DND-41 (cell line): ENCODE results near the gene RILPL2.

Experiments
- ATAC-seq: fragments of 200-7000 bp; cut with Tn5 transposase; 3 replicates; pipeline ENCODE4 v1.9.1; 2021; ENCODE audit warnings: low read depth; ENCODE audit not compliant: insufficient read depth
- DNase-seq: peaks from one replicate; pipeline ENCODE4 v3.0.0-alpha.2; 2020
- H2AFZ ChIP-seq: 2 replicates; pipeline ENCODE4 v1.6.0; 2012; ENCODE audit warnings: low read depth, low read length
- H3K27ac ChIP-seq: 2 replicates; pipeline ENCODE4 v1.5.1; 2012; ENCODE audit warnings: low read length, inconsistent platforms
- H3K27me3 ChIP-seq: fragments of 200-600 bp; sonication (generic); 2 replicates; pipeline ENCODE4 v1.6.0; 2012; ENCODE audit warnings: low read length, mild to moderate bottlenecking, inconsistent platforms; ENCODE audit not compliant: insufficient read depth, poor library complexity
- H3K36me3 ChIP-seq: 2 replicates; pipeline ENCODE4 v1.5.1; 2012; ENCODE audit warnings: low read length, inconsistent platforms; ENCODE audit not compliant: insufficient read depth
- H3K4me1 ChIP-seq: 2 replicates; pipeline ENCODE4 v1.5.1; 2012; ENCODE audit warnings: mild to moderate bottlenecking, low read length; ENCODE audit not compliant: insufficient read depth
- H3K4me2 ChIP-seq: 2 replicates; pipeline ENCODE4 v1.6.0; 2012; ENCODE audit warnings: mild to moderate bottlenecking, moderate library complexity, low read length, inconsistent platforms; ENCODE audit not compliant: insufficient read depth
- H3K4me3 ChIP-seq, 2 experiments: fragments of 200-600 bp in 1 of 2; shearing (Covaris generic) in 1 of 2; 2 replicates each; pipeline ENCODE4 v1.5.1; 2012 to 2016; ENCODE audit warnings: inconsistent platforms in 2 of 2, low read length in 2 of 2, mild to moderate bottlenecking in 2 of 2, low read depth in 1 of 2, moderate library complexity in 1 of 2
- H3K79me2 ChIP-seq: 2 replicates; pipeline ENCODE4 v1.6.0; 2012; ENCODE audit warnings: low read length, inconsistent platforms; ENCODE audit not compliant: insufficient read depth
- H3K9ac ChIP-seq: 2 replicates; pipeline ENCODE4 v1.6.0; 2012; ENCODE audit warnings: low read depth, mild to moderate bottlenecking, inconsistent platforms, low read length, moderate library complexity
- H3K9me3 ChIP-seq: 2 replicates; pipeline ENCODE4 v1.5.1; 2012; ENCODE audit warnings: low read length, moderate library complexity, mild to moderate bottlenecking, inconsistent platforms; ENCODE audit not compliant: insufficient read depth, severe bottlenecking
- H4K20me1 ChIP-seq: 2 replicates; pipeline ENCODE4 v1.6.0; 2012; ENCODE audit warnings: low read length; ENCODE audit not compliant: insufficient read depth
- CTCF ChIP-seq: IDR thresholded peaks from 2 replicates; pipeline ENCODE4 v1.5.1; 2012; ENCODE audit warnings: borderline replicate concordance, low read length, moderate library complexity, mild to moderate bottlenecking; ENCODE audit not compliant: poor library complexity, severe bottlenecking; ENCODE audit errors: extremely low read depth
- EZH2 ChIP-seq: IDR thresholded peaks from 3 replicates; pipeline ENCODE4 v1.6.1; 2012; ENCODE audit warnings: borderline replicate concordance, low read depth, mild to moderate bottlenecking, moderate library complexity, low read length, inconsistent platforms; ENCODE audit not compliant: severe bottlenecking

Gene RILPL2

DNA sequence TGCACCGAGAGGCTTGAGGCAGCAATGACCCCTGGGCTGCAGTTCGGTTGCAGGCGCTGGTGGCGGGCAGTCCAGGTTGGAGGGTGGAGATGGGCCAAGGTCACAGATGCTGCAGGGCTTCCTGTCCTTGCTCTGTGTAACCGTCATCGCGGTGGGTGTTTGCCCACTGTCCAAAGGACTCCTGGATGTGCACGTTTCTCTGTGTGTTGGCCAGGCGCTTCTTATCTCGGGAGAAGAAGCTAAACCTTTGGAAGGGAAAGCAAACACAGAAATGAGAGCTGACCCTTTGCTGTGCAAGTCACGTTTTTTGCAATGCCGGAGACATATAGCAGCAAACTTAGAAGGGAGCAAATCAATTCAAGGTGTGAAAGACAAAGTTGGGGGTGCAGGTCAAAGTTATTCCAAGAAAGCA, 36.0 kb upstream of the RILPL2 start:
- DNase-seq (no peak), ATAC-seq (no peak)
- Histone ChIP-seq H3K4me1 (no peaks in the 10 kb centered on the region), H3K9me3 (no peaks in the 10 kb centered on the region), H3K4me3 (no peak overlapping the region), H3K9ac (no peak overlapping the region), H4K20me1 (no peaks in the 10 kb centered on the region), H3K27ac (no peak overlapping the region), H2AFZ (no peak overlapping the region), H3K79me2 (0 out of 2 replicates have a peak, but pooled peaks cover 3% of the 10 kb centered on the region), H3K27me3 (no peaks in the 10 kb centered on the region), H3K4me2 (no peak overlapping the region), H3K36me3 (peaks cover 22% of the 10 kb centered on the region)
- no peak for TF ChIP-seq CTCF
- no peak for TF ChIP-seq EZH2

GRCh38 chr12:123471374-123472068, 35.0 kb upstream of the RILPL2 start:
- H3K9ac ChIP-seq: no peak overlapping the region
- H3K27ac ChIP-seq: no peak overlapping the region
- DNase-seq (no peak), ATAC-seq (no peak)
- peaks cover 29% of the 10 kb centered on the region for H3K36me3 ChIP-seq
- peaks cover 6% of the 10 kb centered on the region; the same call in 1 of the 2 replicates for H3K79me2 ChIP-seq
- H4K20me1 ChIP-seq: no peaks in the 10 kb centered on the region
- no peaks in the 10 kb centered on the region for H3K4me1 ChIP-seq
- H2AFZ ChIP-seq: no peak overlapping the region
- H3K9me3 ChIP-seq: no peaks in the 10 kb centered on the region
- TF ChIP-seq EZH2: no peak
- no peak for TF ChIP-seq CTCF
- no peaks in the 10 kb centered on the region for H3K27me3 ChIP-seq
- no peak overlapping the region for H3K4me2 ChIP-seq
- H3K4me3 ChIP-seq: no peak overlapping the region

GRCh38 chr12:123469978-123470377, 33.5 kb upstream of the RILPL2 start:
- H3K4me3 ChIP-seq: no peak overlapping the region
- DNase-seq (no peak), ATAC-seq (no peak)
- no peak overlapping the region for H3K4me2 ChIP-seq
- H3K79me2 ChIP-seq: peaks cover 19% of the 10 kb centered on the region
- peaks cover 43% of the 10 kb centered on the region for H3K36me3 ChIP-seq
- TF ChIP-seq CTCF: no peak
- TF ChIP-seq EZH2: no peak
- H3K27me3 ChIP-seq: no peaks in the 10 kb centered on the region
- H2AFZ ChIP-seq: no peak overlapping the region
- no peak overlapping the region for H3K27ac ChIP-seq
- no peaks in the 10 kb centered on the region for H3K4me1 ChIP-seq
- no peak overlapping the region for H3K9ac ChIP-seq
- H3K9me3 ChIP-seq: no peaks in the 10 kb centered on the region
- H4K20me1 ChIP-seq: no peaks in the 10 kb centered on the region
